Epidermal melanocyte (primary cell): ENCODE results near the gene RNF182.
"Not testable (repeated sequence)": the region's sequence is repeated elsewhere in the genome, so short reads cannot be mapped to it uniquely, and the experiment has no call there.

ENCODE experiments used
- DNase-seq: peaks from one replicate; pipeline ENCODE4 v3.0.0; 2011; ENCODE audit warnings: low spot score; ENCODE audit not compliant: insufficient read length

RNF182 gene

GRCh38 chr6:14001329-14002012 is 76.7 kb downstream of the RNF182 start:
- peak; percentile 74 for DNase-seq

- no peak for DNase-seq
Observed at GRCh38 chr6:14002176-14002947, 77.6 kb downstream of the RNF182 start.

- DNase-seq, result no peak
Observed at GRCh38 chr6:14004258-14004657, 79.5 kb downstream of the RNF182 start.

GRCh38 chr6:14008809-14009208 is 84.1 kb downstream of the RNF182 start:
- DNase-seq, result no peak

GRCh38 chr6:14009431-14009830 is 84.7 kb downstream of the RNF182 start:
- no peak for DNase-seq

GRCh38 chr6:14010275-14010674 is 85.5 kb downstream of the RNF182 start:
- no peak for DNase-seq

- DNase-seq, result no peak
Observed at GRCh38 chr6:14012313-14013030, 87.7 kb downstream of the RNF182 start.

- DNase-seq, result no peak
Observed at GRCh38 chr6:14015964-14016363, 91.2 kb downstream of the RNF182 start.

GRCh38 chr6:14016432-14016831 is 91.7 kb downstream of the RNF182 start:
- no peak for DNase-seq

- DNase-seq, result no peak
Observed at GRCh38 chr6:14016935-14017625, 92.3 kb downstream of the RNF182 start.

GRCh38 chr6:14017626-14018475 is 93.1 kb downstream of the RNF182 start:
- no peak for DNase-seq

GRCh38 chr6:14018559-14018958 is 93.8 kb downstream of the RNF182 start:
- DNase-seq, result not testable (repeated sequence)

- no peak for DNase-seq
Observed at GRCh38 chr6:14020551-14020950, 95.8 kb downstream of the RNF182 start.

GRCh38 chr6:14021449-14021848 is 96.7 kb downstream of the RNF182 start:
- DNase-seq, result no peak

GRCh38 chr6:14022673-14023072 is 97.9 kb downstream of the RNF182 start:
- DNase-seq, result no peak

- DNase-seq, result no peak
Observed at GRCh38 chr6:14023855-14024254, 99.1 kb downstream of the RNF182 start.

- DNase-seq, result no peak
Observed at GRCh38 chr6:14025160-14025559, 100.4 kb downstream of the RNF182 start.

- no peak for DNase-seq
Observed at GRCh38 chr6:14026831-14027539, 102.2 kb downstream of the RNF182 start.

- DNase-seq, result no peak
Observed at GRCh38 chr6:14028631-14029030, 103.9 kb downstream of the RNF182 start.

- no peak for DNase-seq
Observed at GRCh38 chr6:14029605-14030004, 104.9 kb downstream of the RNF182 start.
